Effector memory CD8-positive, alpha-beta T cell (primary cell): Measurements from ENCODE around the gene RGS12.

Source experiments
- ATAC-seq: fragments of 150-1000 bp; cut with Tn5 transposase; replicated peaks from 2 replicates; pipeline ENCODE4 v1.10.0; 2021; ENCODE audit warnings: mild to moderate bottlenecking, moderate library complexity
- DNase-seq, 3 experiments: peaks; one replicate each; pipeline ENCODE4 v3.0.0; 2021
- H3K27ac Mint-ChIP-seq, 2 donors: one replicate each; pipeline ENCODE4 v1.8.0; 2022; ENCODE audit warnings: mild to moderate bottlenecking in 2 of 2, mixed read lengths in 2 of 2, moderate library complexity in 2 of 2
- H3K27me3 Mint-ChIP-seq, 2 donors: one replicate each; pipeline ENCODE4 v1.8.0; 2022; ENCODE audit warnings: mixed read lengths in 2 of 2
- H3K36me3 Mint-ChIP-seq: one replicate; pipeline ENCODE4 v1.8.0; 2022; ENCODE audit warnings: mild to moderate bottlenecking, moderate library complexity, mixed read lengths; ENCODE audit not compliant: insufficient read depth
- H3K4me1 Mint-ChIP-seq, 2 donors: one replicate each; pipeline ENCODE4 v1.8.0; 2022; ENCODE audit warnings: low read depth in 2 of 2, mixed read lengths in 2 of 2
- H3K4me3 Mint-ChIP-seq, 2 donors: one replicate each; pipeline ENCODE4 v1.8.0; 2022; ENCODE audit warnings: mild to moderate bottlenecking in 2 of 2, mixed read lengths in 2 of 2, moderate library complexity in 2 of 2
- H3K9me3 Mint-ChIP-seq, 2 donors: one replicate each; pipeline ENCODE4 v1.8.0; 2022; ENCODE audit warnings: mixed read lengths in 2 of 2

The RGS12 gene

DNA sequence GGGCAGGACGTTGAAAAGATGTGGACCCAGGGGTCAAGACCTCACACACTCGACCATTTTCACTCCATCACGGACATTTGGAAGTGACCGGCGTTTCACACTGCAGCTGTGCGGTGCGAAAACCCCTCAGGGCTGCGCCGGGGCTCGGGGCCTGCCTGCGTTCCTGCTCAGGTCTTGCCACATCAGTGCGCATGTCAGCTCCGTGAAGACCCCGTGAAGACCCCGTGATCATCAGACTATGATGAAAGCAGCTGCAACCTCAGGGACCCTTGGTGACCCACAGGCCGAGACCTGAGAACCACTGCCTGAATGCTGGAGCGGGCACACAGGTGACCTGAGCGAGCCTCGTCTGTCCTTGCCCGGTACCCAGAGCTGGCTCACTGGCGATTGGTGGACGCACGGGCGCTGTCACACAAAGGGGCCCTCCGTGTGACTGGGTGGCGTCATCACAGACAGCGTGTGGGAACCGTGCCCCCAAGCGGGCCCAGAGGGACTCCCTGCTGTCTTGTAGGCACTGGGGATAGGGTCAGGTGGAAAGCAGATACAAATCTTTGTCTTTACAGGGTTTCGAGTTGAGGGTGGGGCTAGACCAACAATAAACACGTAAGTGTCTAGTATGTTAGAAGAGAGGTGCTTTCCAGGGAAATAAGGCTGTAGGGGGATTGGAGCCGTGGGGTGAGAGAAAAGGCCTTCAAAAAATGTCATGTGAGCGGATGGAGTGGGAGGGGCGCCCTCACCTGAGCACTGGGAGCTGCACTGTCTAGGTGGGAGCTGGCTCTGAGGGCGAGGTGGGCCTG is 31.2 kb upstream of the RGS12 start:
- Mint-ChIP-seq H3K4me1 (no peaks in the 10 kb centered on the region), H3K4me3 (no peak overlapping the region), H3K27ac (no peak overlapping the region), H3K27me3 (peaks cover 0 to 7% of the 10 kb centered on the region in 2 donors), H3K36me3 (no peaks in the 10 kb centered on the region), H3K9me3 (no peaks in the 10 kb centered on the region)
- DNase-seq: no peak
- ATAC-seq: no peak

DNA sequence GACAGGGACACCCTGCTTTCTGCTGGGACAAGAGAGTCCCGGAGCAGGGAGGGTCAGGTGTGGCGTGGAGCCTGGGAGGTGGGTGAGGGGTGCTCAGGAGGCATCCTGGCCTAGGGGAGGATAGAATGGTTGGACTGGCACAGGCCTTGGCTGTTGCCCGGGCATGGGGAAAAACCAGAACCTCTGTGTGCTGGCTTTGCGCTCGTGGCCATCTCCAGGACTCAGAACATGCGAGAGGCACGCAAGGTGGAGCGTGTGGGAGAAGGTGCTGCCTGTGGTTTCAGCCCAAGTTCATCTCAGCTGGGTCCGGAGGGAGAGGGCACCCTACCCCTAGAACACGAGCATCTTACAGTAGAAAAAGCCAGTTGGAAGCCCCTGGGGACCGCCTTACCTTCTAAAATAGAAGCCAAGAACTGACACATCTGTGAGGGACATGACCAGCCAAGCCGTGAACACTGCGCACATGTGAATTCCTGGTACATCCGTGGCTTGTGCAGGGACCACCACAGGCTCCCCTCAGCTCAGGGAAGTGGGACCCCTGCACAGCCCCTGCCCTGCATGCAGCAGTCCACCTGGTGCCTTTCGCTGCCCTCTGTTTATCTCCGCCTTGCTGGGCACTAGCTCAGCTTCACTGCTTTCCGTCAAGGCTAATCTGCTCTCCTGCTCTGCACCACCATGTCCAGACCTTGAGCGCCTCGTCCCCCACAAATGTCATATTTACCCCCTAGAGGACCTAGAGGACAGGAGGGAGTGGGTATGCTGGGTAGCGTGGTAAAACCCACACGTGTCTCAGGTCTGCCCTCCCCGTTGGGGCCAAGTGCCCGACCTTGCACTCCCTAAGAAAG is 30.4 kb upstream of the RGS12 start:
- DNase-seq: no peak
- no peak overlapping the region for H3K4me3 Mint-ChIP-seq
- no peak overlapping the region for H3K27ac Mint-ChIP-seq
- no peaks in the 10 kb centered on the region for H3K9me3 Mint-ChIP-seq
- no peaks in the 10 kb centered on the region for H3K36me3 Mint-ChIP-seq
- H3K27me3 Mint-ChIP-seq: peaks cover 0 to 7% of the 10 kb centered on the region in 2 donors
- H3K4me1 Mint-ChIP-seq: no peaks in the 10 kb centered on the region
- ATAC-seq: no peak

DNA sequence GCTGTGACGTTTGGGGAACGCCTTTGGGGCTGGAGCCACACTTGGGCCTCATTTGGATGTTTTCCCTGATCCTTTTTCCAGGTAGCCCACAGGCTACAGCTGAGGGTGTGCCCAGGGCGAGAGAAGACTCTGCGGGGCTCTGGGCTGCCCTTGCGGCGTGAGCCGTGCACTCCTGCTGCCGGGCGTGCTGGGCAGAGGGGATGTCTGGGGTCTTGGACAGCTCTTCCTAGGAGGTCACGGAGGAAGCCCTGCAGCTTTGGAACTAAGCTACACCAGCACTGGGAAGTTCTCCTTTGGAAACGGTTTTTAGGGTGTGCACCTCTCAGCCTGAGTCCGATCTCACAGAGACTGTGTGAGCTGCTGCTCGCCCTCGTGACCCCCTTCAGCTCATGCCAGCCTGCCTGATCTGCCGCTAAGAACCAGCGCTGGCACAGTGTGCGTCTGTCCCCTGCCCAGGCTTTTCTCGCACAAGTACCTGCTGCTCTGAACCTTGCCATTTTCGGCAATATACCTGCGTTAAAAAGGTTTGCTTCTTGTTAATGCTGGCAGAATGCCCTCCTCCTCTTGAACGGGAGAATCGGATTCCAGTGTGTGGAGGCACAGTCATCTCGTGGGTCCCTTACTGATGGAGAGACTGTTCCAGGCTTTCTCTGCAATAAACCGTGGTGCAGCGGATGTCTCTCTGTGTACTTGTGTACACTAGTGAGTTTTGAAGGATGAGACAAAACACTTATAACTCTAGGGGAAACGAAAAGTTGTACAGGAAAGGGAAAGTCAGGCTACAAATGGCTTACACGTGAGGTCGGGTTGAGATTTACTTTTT is 29.6 kb upstream of the RGS12 start:
- Mint-ChIP-seq H3K36me3 (no peaks in the 10 kb centered on the region), H3K9me3 (no peaks in the 10 kb centered on the region), H3K4me1 (peaks cover 0 to 3% of the 10 kb centered on the region in 2 donors), H3K27me3 (peaks cover 0 to 7% of the 10 kb centered on the region in 2 donors), H3K4me3 (no peak overlapping the region), H3K27ac (no peak overlapping the region)
- DNase-seq (no peak), ATAC-seq (no peak)

DNA sequence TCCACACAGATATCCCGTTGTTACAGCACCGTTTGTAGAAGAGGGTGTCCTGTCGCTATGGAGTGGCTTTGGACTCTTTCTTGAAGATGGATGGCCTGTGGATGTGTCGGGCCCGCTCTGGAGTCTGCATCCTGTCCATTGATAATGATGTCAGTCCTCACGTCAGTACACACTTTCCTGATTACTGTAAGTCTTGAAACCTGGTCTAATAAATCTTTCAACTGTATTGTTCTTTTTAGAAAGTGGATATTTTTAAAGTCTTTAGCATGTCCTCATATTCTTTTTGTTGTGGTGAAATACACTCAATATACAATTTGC is 29.0 kb upstream of the RGS12 start:
- Mint-ChIP-seq H3K27me3 (peaks cover 0 to 7% of the 10 kb centered on the region in 2 donors), H3K36me3 (no peaks in the 10 kb centered on the region), H3K9me3 (no peaks in the 10 kb centered on the region), H3K4me3 (no peak overlapping the region), H3K27ac (no peak overlapping the region), H3K4me1 (peaks cover 0 to 3% of the 10 kb centered on the region in 2 donors)
- no peak for ATAC-seq
- no peak for DNase-seq

DNA sequence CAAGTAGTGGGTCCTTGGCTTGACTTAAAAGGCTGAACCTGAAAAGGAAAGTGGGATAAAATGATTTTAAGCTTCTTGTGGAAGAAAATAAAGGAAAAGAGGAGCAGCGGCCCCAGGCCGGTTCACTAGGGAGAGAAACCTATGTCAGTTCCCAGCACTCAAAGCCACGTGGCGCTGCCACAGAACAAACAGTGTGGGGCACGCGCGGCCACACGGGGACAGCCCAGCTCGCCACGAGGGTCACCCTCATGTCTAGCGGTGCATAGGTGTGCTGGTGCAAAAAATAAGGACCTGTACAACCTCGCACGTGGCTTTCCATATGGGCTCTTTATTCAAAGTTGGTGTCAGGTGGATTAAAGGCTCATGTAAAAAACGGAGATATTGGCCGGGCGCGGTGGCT is 26.7 kb upstream of the RGS12 start:
- no peaks in the 10 kb centered on the region for H3K9me3 Mint-ChIP-seq

DNA sequence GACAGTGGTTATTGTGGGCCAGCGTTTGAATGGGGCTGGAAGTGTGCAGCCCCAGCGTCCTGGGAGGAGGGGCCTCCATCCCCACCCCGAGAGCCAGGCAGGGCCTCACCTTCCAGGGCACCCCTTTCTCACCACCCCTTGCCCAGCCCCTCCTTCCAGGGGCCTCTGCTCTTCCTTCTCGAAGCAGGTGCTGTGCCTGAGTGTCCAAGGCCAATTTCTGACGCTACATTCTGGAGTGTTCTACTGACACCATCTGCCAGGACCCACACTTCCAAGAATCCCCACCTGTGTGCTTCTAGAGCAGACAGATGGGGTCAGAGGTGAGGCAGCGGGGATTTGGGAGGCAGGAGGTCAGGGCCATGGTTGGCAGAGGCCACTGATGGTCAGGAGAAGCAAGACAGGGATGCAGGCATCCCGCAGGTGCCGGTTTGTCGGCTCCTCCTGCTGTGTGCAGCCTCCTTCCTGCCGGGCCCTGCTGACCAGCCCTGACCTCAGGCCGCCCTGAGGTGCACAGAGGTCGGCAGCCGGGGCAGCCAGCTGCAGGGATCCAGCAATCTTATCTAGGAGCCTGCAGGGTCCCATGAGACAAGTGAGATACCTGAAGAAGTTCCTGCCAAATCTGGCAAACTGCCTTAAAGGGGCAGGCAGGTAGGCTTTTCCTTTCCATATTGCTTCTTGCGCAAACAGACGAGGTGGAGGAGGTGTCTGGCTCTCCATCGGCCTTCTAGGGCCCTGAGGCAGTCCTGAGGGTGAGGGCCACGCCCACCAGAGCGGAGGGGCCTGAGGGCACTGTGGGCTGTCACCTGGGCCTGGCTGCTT is 25.0 kb upstream of the RGS12 start:
- H3K27me3 Mint-ChIP-seq: peaks cover 0 to 7% of the 10 kb centered on the region in 2 donors
- H3K4me1 Mint-ChIP-seq: peaks cover 0 to 3% of the 10 kb centered on the region in 2 donors
- H3K9me3 Mint-ChIP-seq: no peaks in the 10 kb centered on the region
- ATAC-seq (no peak), DNase-seq (no peak)
- H3K36me3 Mint-ChIP-seq: no peaks in the 10 kb centered on the region
- H3K27ac Mint-ChIP-seq: peak overlapping the region in 1 of 2 donors; percentile 49
- H3K4me3 Mint-ChIP-seq: no peak overlapping the region

More for the DNA sequence above, 26.7 kb upstream of the RGS12 start:
- H3K27ac Mint-ChIP-seq: no peak overlapping the region
- no peaks in the 10 kb centered on the region for H3K36me3 Mint-ChIP-seq
- DNase-seq (no peak), ATAC-seq (no peak)
- H3K4me3 Mint-ChIP-seq: no peak overlapping the region
- H3K27me3 Mint-ChIP-seq: peaks cover 0 to 7% of the 10 kb centered on the region in 2 donors
- H3K4me1 Mint-ChIP-seq: peaks cover 0 to 3% of the 10 kb centered on the region in 2 donors

DNA sequence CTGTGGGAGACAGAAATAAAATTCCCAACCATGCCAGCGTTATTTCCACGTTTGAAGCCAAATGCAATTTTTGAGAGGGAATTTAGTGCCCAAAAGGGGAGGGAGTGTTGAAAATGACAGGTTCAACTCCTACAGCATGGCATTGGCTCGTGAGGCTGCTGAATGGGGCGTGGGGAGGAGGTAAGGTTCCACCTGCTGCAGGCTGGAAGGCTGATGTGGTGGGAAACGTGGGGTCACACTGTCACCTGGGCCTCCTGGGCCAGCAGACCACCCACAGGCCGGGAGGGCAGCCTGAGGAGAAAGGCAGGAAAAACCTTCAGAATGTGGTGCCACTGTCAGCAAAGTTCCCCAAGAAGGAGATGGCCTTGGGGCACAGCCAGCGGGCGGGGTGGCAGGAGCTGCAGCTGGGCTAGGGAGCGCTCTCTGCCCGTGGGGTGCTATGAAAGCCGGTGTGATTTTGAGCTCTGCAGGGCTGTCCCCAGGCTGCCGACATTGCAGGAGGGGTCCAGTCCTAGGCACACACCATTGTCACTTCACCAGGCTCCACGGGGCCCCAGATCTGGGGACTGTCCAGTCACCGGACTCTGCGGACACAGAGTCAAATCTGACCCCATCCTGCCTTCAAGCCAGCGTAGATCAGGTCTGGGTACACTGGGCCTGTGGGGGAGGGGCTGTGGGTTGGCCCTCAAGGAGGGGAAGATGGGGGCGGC is 24.3 kb upstream of the RGS12 start:
- H3K27ac Mint-ChIP-seq: peak overlapping the region in 1 of 2 donors; percentile 49
- peaks cover 0 to under 1% of the 10 kb centered on the region in 2 donors for H3K27me3 Mint-ChIP-seq
- no peak for DNase-seq
- H3K9me3 Mint-ChIP-seq: no peaks in the 10 kb centered on the region
- peaks cover 0 to 3% of the 10 kb centered on the region in 2 donors for H3K4me1 Mint-ChIP-seq
- H3K4me3 Mint-ChIP-seq: no peak overlapping the region
- no peak for ATAC-seq
- H3K36me3 Mint-ChIP-seq: no peaks in the 10 kb centered on the region

DNA sequence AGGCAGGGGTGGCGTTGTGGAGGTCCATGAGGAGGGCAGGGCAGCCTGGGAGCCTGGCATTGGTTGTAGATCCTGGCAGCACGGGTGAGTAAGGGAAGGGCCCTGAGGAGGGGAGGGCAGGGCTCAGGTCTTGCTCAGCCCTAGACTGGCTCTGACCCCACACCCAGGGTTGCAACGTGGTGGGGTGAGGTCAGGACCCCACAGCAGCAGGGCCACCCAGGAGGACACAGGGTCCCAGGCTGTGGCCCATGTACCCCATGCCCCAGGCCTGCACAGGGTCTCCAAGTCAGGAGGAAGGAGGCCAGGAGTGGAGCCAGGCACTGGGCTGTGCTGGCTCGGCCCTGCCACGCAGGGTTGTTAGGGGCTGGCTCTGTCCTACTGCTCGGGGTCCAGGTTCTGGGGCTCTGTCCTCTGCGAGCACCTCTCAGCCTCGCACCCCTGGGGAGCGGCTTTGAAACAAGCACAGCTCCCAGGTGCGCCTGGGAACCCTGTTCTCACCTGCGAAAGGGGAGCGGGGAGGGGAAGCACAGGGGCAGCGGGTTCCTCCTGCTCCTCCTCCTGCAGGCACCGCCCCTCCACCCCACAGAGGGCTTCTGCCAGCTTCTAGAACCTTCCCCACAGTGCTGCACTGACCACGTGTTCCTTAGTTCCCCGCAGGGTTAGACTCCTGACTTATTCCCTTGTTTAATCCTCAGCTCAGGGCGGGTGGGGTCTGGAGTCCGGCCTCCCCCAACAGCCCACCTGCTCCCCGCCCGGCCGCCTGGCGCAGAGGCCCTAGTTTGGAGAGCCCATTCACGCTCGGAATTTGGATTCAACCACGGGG is 23.5 kb upstream of the RGS12 start:
- DNase-seq (no peak), ATAC-seq (no peak)
- Mint-ChIP-seq H3K9me3 (no peaks in the 10 kb centered on the region), H3K4me1 (peaks cover 0 to 3% of the 10 kb centered on the region in 2 donors), H3K27me3 (no peaks in the 10 kb centered on the region), H3K27ac (no peak overlapping the region), H3K4me3 (no peak overlapping the region), H3K36me3 (no peaks in the 10 kb centered on the region)

DNA sequence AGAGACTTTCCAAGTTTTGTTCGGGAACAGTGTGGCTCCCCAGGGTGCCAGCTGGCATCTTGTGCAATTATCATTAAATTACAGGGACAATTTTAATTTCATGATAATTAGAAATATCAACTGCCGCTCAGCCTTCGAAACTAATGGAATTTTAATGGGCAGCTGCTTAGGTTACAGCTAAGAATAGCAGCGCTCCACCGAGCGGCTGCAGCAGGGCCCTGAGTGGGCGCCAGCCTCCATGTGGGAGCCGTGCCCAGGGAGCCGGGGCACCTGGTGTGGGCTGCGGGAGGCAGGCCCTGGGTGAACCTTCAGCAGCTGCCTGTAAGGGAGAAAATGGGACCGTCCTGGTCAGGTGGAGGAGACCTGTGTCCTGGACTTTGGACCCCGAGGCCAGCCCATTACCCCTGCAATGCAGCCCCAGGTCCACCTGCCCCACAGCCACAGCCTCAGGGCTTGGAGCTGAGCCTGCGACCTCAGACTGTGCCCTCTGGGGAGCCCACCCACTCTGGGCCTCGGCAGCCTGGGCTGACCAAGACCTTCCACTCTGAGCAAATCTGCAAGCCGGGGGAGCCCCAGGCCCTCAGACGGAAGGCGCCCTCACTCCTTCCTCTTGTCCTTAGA is 22.7 kb upstream of the RGS12 start:
- Mint-ChIP-seq H3K36me3 (no peaks in the 10 kb centered on the region), H3K27me3 (no peaks in the 10 kb centered on the region), H3K27ac (no peak overlapping the region), H3K4me1 (peaks cover 0 to 3% of the 10 kb centered on the region in 2 donors), H3K9me3 (no peaks in the 10 kb centered on the region), H3K4me3 (no peak overlapping the region)
- DNase-seq (no peak), ATAC-seq (no peak)

DNA sequence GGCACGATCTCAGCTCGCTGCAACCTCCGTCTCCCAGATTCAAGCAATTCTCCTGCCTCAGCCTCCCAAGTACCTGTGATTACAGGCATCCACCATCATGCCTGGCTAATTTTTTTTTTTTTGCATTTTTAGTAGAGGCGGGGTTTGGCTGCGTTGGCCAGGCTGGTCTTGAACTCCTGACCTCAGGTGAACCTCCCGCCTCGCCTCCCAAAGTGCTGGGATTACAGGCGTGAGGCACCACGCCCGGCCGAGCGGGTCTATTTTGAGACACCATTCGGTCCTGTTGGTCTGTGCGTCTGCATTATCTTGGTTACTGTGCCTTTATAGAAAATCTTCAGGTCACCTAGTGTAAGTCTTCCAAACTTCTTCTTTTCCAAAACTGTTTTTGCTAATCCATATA is 21.7 kb upstream of the RGS12 start:
- H3K27ac Mint-ChIP-seq: no peak overlapping the region
- no peak for ATAC-seq
- H3K4me3 Mint-ChIP-seq: no peak overlapping the region
- no peaks in the 10 kb centered on the region for H3K27me3 Mint-ChIP-seq
- H3K9me3 Mint-ChIP-seq: no peaks in the 10 kb centered on the region
- H3K36me3 Mint-ChIP-seq: no peaks in the 10 kb centered on the region
- peaks cover 0 to 3% of the 10 kb centered on the region in 2 donors for H3K4me1 Mint-ChIP-seq
- no peak for DNase-seq

DNA sequence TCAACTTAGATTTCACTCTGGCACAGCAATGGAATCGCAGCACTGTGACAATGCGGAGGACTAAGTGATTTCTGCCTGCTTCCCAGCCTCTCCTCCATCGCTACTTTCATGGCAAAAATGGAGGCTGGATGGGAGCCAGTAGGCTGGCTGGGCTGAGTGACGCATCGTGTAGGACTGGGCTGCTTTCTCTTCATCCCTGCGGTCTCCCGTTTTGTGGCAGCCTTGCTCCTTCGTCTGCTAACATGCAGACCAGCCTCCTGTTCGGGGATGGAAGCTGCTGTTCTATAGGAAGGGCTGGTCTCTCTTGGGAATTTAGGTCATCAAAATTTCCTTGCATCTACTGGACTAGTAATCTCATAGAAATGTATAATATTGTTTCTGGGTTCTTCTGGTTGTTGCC is 15.8 kb upstream of the RGS12 start:
- ATAC-seq (no peak), DNase-seq (no peak)
- Mint-ChIP-seq H3K27ac (no peak overlapping the region), H3K27me3 (peaks cover 7 to 22% of the 10 kb centered on the region in 2 donors), H3K36me3 (peaks cover 3% of the 10 kb centered on the region), H3K4me3 (no peak overlapping the region), H3K4me1 (no peaks in the 10 kb centered on the region), H3K9me3 (no peaks in the 10 kb centered on the region)
